Effector memory CD4-positive, alpha-beta T cell (primary cell): Measurements from ENCODE around the gene TUBA1B.
"Not testable (repeated sequence)": the region's sequence is repeated elsewhere in the genome, so short reads cannot be mapped to it uniquely, and the experiment has no call there.

Experiments used
- DNase-seq, 3 donors: peaks; one replicate each; pipeline ENCODE4 v3.0.0-alpha.2; 2020
- H3K27ac ChIP-seq: 2 replicates; pipeline ENCODE4 v1.7.0; 2013; ENCODE audit warnings: mild to moderate bottlenecking, low read length, moderate library complexity; ENCODE audit not compliant: insufficient read depth, poor library complexity, severe bottlenecking
- H3K27me3 ChIP-seq: replicated peaks from 2 replicates; pipeline ENCODE4 v1.7.0; 2013; ENCODE audit warnings: mild to moderate bottlenecking, low read length; ENCODE audit not compliant: insufficient read depth, control insufficient read depth, poor library complexity, severe bottlenecking
- H3K36me3 ChIP-seq: 2 replicates; pipeline ENCODE4 v1.7.0; 2013; ENCODE audit warnings: mild to moderate bottlenecking, low read length, moderate library complexity; ENCODE audit not compliant: control insufficient read depth, insufficient read depth
- H3K4me1 ChIP-seq: 2 replicates; pipeline ENCODE4 v1.7.0; 2013; ENCODE audit warnings: low read length, mild to moderate bottlenecking; ENCODE audit not compliant: control insufficient read depth, insufficient read depth, poor library complexity, severe bottlenecking
- H3K4me3 ChIP-seq: 2 replicates; pipeline ENCODE4 v1.7.0; 2013; ENCODE audit warnings: low read length, low read depth, mild to moderate bottlenecking; ENCODE audit not compliant: insufficient read depth, poor library complexity, severe bottlenecking
- H3K9me3 ChIP-seq: 2 replicates; pipeline ENCODE4 v1.7.0; 2013; ENCODE audit warnings: mild to moderate bottlenecking, low read length, moderate library complexity; ENCODE audit not compliant: control insufficient read depth

Gene TUBA1B

DNA sequence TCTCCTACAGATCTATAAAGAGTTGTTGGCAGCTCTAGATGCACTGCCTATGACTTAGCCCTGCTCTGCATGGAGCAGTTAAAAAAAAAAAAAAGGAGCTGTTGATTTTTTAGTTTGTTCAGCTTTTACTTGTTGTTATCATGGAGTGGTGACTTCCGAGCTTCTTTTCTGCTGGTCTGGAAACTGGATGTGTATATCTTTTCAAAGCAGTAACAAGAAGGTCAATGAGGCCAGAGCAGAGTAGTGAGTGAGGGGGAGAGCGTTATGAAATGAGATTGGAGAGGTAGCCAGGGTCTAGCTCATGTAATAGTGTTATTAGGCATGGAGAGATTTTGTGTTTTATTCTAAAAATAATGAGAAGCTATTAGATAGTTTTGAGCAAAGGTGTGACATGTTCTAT lies 13.2 kb upstream of the TUBA1B start:
- Histone ChIP-seq H3K4me3 (no peak overlapping the region), H3K36me3 (no peaks in the 10 kb centered on the region), H3K27ac (no peak overlapping the region), H3K9me3 (no peaks in the 10 kb centered on the region), H3K27me3 (no peaks in the 10 kb centered on the region), H3K4me1 (no peaks in the 10 kb centered on the region)
- no peak for DNase-seq

DNA sequence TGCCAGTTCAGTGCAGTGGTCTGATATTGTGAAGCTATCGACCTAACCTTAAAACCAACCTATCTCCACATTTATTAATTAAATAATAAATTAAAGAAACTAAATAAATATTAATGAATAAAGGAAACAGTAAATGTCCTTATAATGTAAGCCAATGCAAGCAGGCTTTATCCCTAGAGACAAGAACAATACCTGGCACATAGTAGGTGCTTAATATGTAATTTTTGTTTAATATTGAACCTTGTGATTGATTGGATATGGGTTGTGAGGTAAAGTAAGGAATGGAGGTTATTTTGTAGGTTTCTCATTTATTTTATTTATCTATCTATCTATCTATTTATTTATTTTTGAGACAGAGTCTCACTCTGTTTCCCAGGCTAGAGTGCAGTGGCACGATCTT lies 7.8 kb upstream of the TUBA1B start:
- no peaks in the 10 kb centered on the region for H3K27me3 ChIP-seq
- no peaks in the 10 kb centered on the region for H3K36me3 ChIP-seq
- H3K4me3 ChIP-seq, result no peak overlapping the region
- DNase-seq, result no peak
- no peaks in the 10 kb centered on the region for H3K9me3 ChIP-seq
- no peaks in the 10 kb centered on the region for H3K4me1 ChIP-seq
- H3K27ac ChIP-seq, result no peak overlapping the region

- no peak overlapping the region for H3K4me3 ChIP-seq
- no peak for DNase-seq
- H3K4me1 ChIP-seq, result no peaks in the 10 kb centered on the region
- no peaks in the 10 kb centered on the region for H3K36me3 ChIP-seq
- no peaks in the 10 kb centered on the region for H3K27me3 ChIP-seq
- H3K9me3 ChIP-seq, result no peaks in the 10 kb centered on the region
- no peak overlapping the region for H3K27ac ChIP-seq
Observed at GRCh38 chr12:49138587-49138986, 7.4 kb upstream of the TUBA1B start.

DNA sequence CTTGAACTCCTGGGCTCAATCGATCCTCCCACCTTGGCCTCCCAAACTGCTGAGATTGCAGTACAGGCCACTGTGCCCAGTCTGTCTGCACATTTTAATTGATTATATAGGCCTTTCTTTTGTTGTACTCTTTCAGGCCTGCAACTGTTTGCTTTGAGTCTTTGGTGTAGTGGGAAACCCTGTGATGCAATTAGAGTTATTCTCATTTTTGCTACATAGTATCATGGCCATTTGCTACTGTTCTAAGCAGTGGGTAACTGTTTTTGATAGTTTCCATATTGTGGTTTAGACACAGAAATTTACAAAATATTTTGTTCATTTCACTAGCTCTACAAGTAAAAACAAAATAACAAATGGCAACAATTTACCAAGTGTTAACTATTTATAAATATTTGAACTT lies 6.3 kb upstream of the TUBA1B start:
- Histone ChIP-seq H3K4me3 (no peak overlapping the region), H3K4me1 (no peaks in the 10 kb centered on the region), H3K9me3 (no peaks in the 10 kb centered on the region), H3K27me3 (no peaks in the 10 kb centered on the region), H3K36me3 (no peaks in the 10 kb centered on the region), H3K27ac (no peak overlapping the region)
- DNase-seq, result no peak

DNA sequence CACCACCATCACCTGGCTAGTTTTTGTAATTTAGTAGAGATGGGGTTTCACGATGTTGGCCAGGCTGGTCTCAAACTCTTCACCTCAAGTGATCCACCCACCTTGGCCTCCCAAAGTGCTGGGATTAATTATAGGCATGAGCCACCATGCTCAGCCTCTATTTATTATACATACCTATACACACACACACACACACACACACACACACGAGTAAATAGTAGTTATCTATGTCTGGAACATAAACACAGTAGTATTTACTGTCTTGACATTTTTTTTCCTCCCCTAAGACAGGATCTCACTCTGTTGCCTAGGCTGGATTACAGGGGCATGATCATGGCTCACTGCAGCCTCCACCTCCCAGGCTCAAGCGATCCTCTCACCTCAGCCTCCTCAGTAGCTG lies 5.8 kb upstream of the TUBA1B start:
- H3K27me3 ChIP-seq, H3K36me3 ChIP-seq, H3K4me3 ChIP-seq, H3K4me1 ChIP-seq, H3K9me3 ChIP-seq, H3K27ac ChIP-seq, DNase-seq: not testable (repeated sequence)

DNA sequence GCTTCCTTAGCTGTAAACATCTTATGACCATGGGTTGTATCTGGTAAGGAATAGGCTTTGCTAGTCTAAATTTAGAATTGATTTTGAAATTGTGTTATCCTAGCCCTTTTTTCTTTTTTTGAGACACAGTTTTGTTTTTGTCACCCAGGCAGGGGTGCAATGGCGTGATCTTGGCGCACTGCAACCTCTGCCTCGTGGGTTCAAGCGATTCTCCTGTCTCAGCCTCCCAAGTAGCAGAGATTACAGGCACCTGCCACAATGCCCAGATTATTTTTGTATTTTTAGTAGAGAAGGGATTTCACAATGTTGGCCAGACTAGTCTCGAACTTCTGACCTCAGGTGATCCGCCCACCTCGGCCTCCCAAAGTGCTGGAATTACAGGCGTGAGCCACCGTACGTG lies 2.4 kb upstream of the TUBA1B start:
- H3K27ac ChIP-seq, result no peak overlapping the region
- H3K27me3 ChIP-seq, result no peaks in the 10 kb centered on the region
- H3K4me3 ChIP-seq, result no peak overlapping the region
- H3K36me3 ChIP-seq, result peaks cover 11% of the 10 kb centered on the region
- no peak for DNase-seq
- peaks cover 22% of the 10 kb centered on the region for H3K4me1 ChIP-seq
- H3K9me3 ChIP-seq, result no peaks in the 10 kb centered on the region

GRCh38 chr12:49133014-49133413 lies 1.8 kb upstream of the TUBA1B start:
- H3K36me3 ChIP-seq, result peaks cover 11% of the 10 kb centered on the region
- H3K4me3 ChIP-seq, result no peak overlapping the region
- H3K27ac ChIP-seq, result no peak overlapping the region
- H3K9me3 ChIP-seq, result no peaks in the 10 kb centered on the region
- no peak for DNase-seq
- peaks cover 22% of the 10 kb centered on the region for H3K4me1 ChIP-seq
- no peaks in the 10 kb centered on the region for H3K27me3 ChIP-seq

GRCh38 chr12:49131894-49132461 lies 783 bp upstream of the TUBA1B start:
- Histone ChIP-seq H3K4me3 (peak overlapping the region; percentile 41), H3K36me3 (peaks cover 21% of the 10 kb centered on the region), H3K27me3 (no peaks in the 10 kb centered on the region), H3K4me1 (peaks cover 22% of the 10 kb centered on the region), H3K9me3 (no peaks in the 10 kb centered on the region), H3K27ac (peak overlapping the region; percentile 54)
- no peak for DNase-seq

- peak overlapping the region; percentile 94 for H3K4me3 ChIP-seq
- DNase-seq, result peak; percentile 88 to 90 (median 89)
- peaks cover 25% of the 10 kb centered on the region for H3K36me3 ChIP-seq
- H3K4me1 ChIP-seq, result peaks cover 22% of the 10 kb centered on the region
- peak overlapping the region; percentile 92 for H3K27ac ChIP-seq
- no peaks in the 10 kb centered on the region for H3K9me3 ChIP-seq
- no peaks in the 10 kb centered on the region for H3K27me3 ChIP-seq
Observed at GRCh38 chr12:49130151-49131050, 794 bp downstream of the TUBA1B start.
